ENCODE measurements around the gene ASB10. TPM values are rescaled to one million over a fixed set of nuclear protein-coding genes. Genes with fewer than 3 reads are reported as not detected.

The ASB10 gene
- total RNA-seq, 1 donor from 2014 or later, result 0.99 TPM

- DNase-seq (ENCODE audit: low read depth), result no peak
Observed at GRCh38 chr7:151211155-151211772, 24.2 kb upstream of the ASB10 start.

GRCh38 chr7:151210087-151210854 lies 23.2 kb upstream of the ASB10 start, which contains the start of gene H2BK1:
Gene H2BK1 (minus strand): TSS chr7:151210488. CDS start chr7:151210318, 170 bp downstream.
- no peak for DNase-seq (ENCODE audit: low read depth)

- DNase-seq (ENCODE audit: low read depth), result no peak
Observed at GRCh38 chr7:151209588-151209987, 22.5 kb upstream of the ASB10 start.

- no peak for DNase-seq (ENCODE audit: low read depth)
Observed at GRCh38 chr7:151208253-151208862, 21.3 kb upstream of the ASB10 start.

GRCh38 chr7:151207804-151208203 lies 20.8 kb upstream of the ASB10 start:
- DNase-seq (ENCODE audit: low read depth), result no peak

GRCh38 chr7:151207315-151207714 lies 20.3 kb upstream of the ASB10 start:
- DNase-seq (ENCODE audit: low read depth), result no peak

GRCh38 chr7:151206914-151207313 lies 19.9 kb upstream of the ASB10 start:
- DNase-seq (ENCODE audit: low read depth), result no peak

GRCh38 chr7:151205730-151206129 lies 18.7 kb upstream of the ASB10 start:
- DNase-seq (ENCODE audit: low read depth), result no peak

- DNase-seq (ENCODE audit: low read depth), result no peak
Observed at GRCh38 chr7:151204383-151205032, 17.5 kb upstream of the ASB10 start.

- DNase-seq (ENCODE audit: low read depth), result no peak
Observed at GRCh38 chr7:151202836-151203235, 15.8 kb upstream of the ASB10 start.

GRCh38 chr7:151201751-151202150 lies 14.7 kb upstream of the ASB10 start:
- DNase-seq (ENCODE audit: low read depth), result no peak

- DNase-seq (ENCODE audit: low read depth), result no peak
Observed at GRCh38 chr7:151201344-151201743, 14.3 kb upstream of the ASB10 start.

- DNase-seq (ENCODE audit: low read depth), result no peak
Observed at GRCh38 chr7:151198945-151199848, 12.1 kb upstream of the ASB10 start.

- no peak for DNase-seq (ENCODE audit: low read depth)
Observed at GRCh38 chr7:151197932-151198331, 10.9 kb upstream of the ASB10 start.

GRCh38 chr7:151195616-151196450 lies 8.8 kb upstream of the ASB10 start:
- DNase-seq (ENCODE audit: low read depth), result no peak

GRCh38 chr7:151194188-151194587 lies 7.1 kb upstream of the ASB10 start:
- DNase-seq (ENCODE audit: low read depth), result no peak

- no peak for DNase-seq (ENCODE audit: low read depth)
Observed at GRCh38 chr7:151193203-151193978, 6.3 kb upstream of the ASB10 start.

- no peak for DNase-seq (ENCODE audit: low read depth)
Observed at GRCh38 chr7:151192002-151192539, 5.0 kb upstream of the ASB10 start.

- DNase-seq (ENCODE audit: low read depth), result peak; percentile 33
Observed at GRCh38 chr7:151191544-151191943, 4.5 kb upstream of the ASB10 start.
